Tibial nerve (tissue), 4 donors: ENCODE results near the gene RGS21. TPM values are rescaled to one million over a fixed set of nuclear protein-coding genes. Genes with fewer than 3 reads are reported as not detected.

Experiments
- DNase-seq, 2 donors: peaks; one replicate each; pipeline ENCODE4 v3.0.0-alpha.2; 2019; ENCODE audit warnings: low spot score in 2 of 2
- H3K27ac ChIP-seq, 4 donors: fragments of 200-600 bp; sonication (generic) in 3 of 4; one replicate each; pipeline ENCODE4 v1.5.1; 2017 to 2019; ENCODE audit warnings: mild to moderate bottlenecking in 1 of 4
- H3K27me3 ChIP-seq, 2 donors: fragments of 200-600 bp; sonication (generic) in 1 of 2; one replicate each; pipeline versions ENCODE4 v1.5.1 to v1.6.0; 2017 to 2019
- H3K36me3 ChIP-seq, 3 donors: fragments of 200-600 bp; sonication (generic); one replicate each; pipeline ENCODE4 v1.5.1; 2018 to 2019
- H3K4me1 ChIP-seq, 4 donors: fragments of 200-600 bp; sonication (generic) in 3 of 4; one replicate each; pipeline ENCODE4 v1.5.1; 2017 to 2019
- H3K4me3 ChIP-seq, 4 donors: fragments of 200-600 bp; sonication (generic) in 3 of 4; one replicate each; pipeline ENCODE4 v1.5.1; 2017 to 2019; ENCODE audit warnings: mild to moderate bottlenecking in 1 of 4, moderate library complexity in 1 of 4
- H3K9me3 ChIP-seq, 4 donors: fragments of 200-600 bp; sonication (generic) in 3 of 4; one replicate each; pipeline ENCODE4 v1.5.1; 2017 to 2019
- EP300 ChIP-seq, 2 donors: sonication (generic); formaldehyde crosslinking; IDR thresholded peaks; one replicate each; pipeline ENCODE4 v1.6.1; 2017; ENCODE audit warnings: antibody characterized with exemption in 2 of 2, mild to moderate bottlenecking in 1 of 2
- POLR2A ChIP-seq, 2 donors: fragments of 450-650 bp; IDR thresholded peaks; one replicate each; pipeline ENCODE4 v1.6.1; 2017; ENCODE audit warnings: antibody characterized with exemption in 2 of 2, mild to moderate bottlenecking in 2 of 2, moderate library complexity in 2 of 2
- WGBS, 2 donors: methylation state at CpG; one replicate each; pipeline ENCODE4 v1.1.5; 2018; 5-methylcytosine and 5-hydroxymethylcytosine counted together
- total RNA-seq, 4 donors: library from RNA; depleted of rRNA; stranded (reverse); fragments of >200 nt; gene quantifications; one replicate each; pipeline ENCODE4 v1.1.0, GENCODE V29; 2016
- TF ChIP-seq, protein P1 (sequence below), 5 experiments: fragments of 200-600 bp in 3 of 5; fragments of 450-650 bp in 2 of 5; sonication (generic) in 3 of 5; IDR thresholded peaks; one replicate each; pipeline ENCODE4 v1.5.1; 2016 to 2019; ENCODE audit warnings: antibody characterized with exemption in 5 of 5, mild to moderate bottlenecking in 3 of 5, moderate library complexity in 2 of 5

RGS21 gene
- total RNA-seq, 4 donors from 2014 or later, result not detected

DNA sequence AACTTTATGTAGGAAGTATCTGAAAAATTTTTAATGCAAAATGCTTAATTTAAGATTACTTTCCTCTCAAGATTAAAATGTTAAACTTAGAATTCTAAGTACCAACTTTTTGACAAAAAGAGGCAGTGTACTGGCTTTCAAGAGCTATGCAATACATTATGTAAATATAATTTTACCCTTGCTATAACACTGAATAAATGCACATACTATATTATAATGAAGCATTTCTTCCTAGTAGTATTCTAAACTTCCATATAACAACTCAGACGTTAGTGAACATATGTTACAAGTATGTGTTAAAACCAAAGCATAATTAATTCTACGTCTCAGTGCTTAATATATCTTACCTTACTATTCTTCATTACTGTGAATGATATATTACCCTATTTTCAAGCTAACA, 58.5 kb downstream of the RGS21 start:
- Histone ChIP-seq H3K9me3 (no peaks in the 10 kb centered on the region), H3K27me3 (no peaks in the 10 kb centered on the region), H3K27ac (no peak overlapping the region), H3K4me1 (no peaks in the 10 kb centered on the region), H3K36me3 (no peaks in the 10 kb centered on the region), H3K4me3 (no peak overlapping the region)
- TF ChIP-seq EP300 (IDR thresholded peaks at IDR 0.05), result no peak
- TF ChIP-seq, protein P1, sequence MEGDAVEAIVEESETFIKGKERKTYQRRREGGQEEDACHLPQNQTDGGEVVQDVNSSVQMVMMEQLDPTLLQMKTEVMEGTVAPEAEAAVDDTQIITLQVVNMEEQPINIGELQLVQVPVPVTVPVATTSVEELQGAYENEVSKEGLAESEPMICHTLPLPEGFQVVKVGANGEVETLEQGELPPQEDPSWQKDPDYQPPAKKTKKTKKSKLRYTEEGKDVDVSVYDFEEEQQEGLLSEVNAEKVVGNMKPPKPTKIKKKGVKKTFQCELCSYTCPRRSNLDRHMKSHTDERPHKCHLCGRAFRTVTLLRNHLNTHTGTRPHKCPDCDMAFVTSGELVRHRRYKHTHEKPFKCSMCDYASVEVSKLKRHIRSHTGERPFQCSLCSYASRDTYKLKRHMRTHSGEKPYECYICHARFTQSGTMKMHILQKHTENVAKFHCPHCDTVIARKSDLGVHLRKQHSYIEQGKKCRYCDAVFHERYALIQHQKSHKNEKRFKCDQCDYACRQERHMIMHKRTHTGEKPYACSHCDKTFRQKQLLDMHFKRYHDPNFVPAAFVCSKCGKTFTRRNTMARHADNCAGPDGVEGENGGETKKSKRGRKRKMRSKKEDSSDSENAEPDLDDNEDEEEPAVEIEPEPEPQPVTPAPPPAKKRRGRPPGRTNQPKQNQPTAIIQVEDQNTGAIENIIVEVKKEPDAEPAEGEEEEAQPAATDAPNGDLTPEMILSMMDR (IDR thresholded peaks at IDR 0.05), result no peak
- no peak for TF ChIP-seq POLR2A (IDR thresholded peaks at IDR 0.05)
- no peak for DNase-seq
- WGBS, 2 donors, result 68 to 69% methylated on average over 2 of the region's 2 CpGs

DNA sequence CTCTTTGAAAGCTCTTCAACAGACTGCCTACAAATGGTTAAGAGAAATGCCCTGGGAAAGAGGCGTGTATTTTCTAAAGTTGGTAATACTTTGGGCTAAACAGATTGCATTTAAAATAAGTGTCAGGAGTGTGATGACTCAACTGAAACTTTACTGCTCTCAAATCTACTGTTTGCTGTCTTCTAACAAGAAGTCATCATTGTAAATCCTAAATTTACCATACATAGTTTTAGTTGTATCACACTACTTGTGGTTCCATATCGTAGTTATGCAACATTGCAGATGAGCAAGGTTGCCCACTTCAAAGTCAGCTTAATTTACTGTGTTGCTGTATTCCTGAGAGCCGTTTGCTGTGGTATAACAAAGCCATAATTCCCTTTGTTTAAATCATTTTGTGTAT, 59.6 kb downstream of the RGS21 start:
- no peak for DNase-seq
- no peak for TF ChIP-seq POLR2A (IDR thresholded peaks at IDR 0.05)
- TF ChIP-seq, protein P1 (IDR thresholded peaks at IDR 0.05), result no peak
- no peak for TF ChIP-seq EP300 (IDR thresholded peaks at IDR 0.05)
- H3K4me3 ChIP-seq, result no peak overlapping the region
- H3K36me3 ChIP-seq, result no peaks in the 10 kb centered on the region
- 75 to 79% methylated on average over 3 of the region's 3 CpGs for WGBS, 2 donors
- no peaks in the 10 kb centered on the region for H3K4me1 ChIP-seq
- H3K27me3 ChIP-seq, result no peaks in the 10 kb centered on the region
- no peak overlapping the region for H3K27ac ChIP-seq
- H3K9me3 ChIP-seq, result no peaks in the 10 kb centered on the region

DNA sequence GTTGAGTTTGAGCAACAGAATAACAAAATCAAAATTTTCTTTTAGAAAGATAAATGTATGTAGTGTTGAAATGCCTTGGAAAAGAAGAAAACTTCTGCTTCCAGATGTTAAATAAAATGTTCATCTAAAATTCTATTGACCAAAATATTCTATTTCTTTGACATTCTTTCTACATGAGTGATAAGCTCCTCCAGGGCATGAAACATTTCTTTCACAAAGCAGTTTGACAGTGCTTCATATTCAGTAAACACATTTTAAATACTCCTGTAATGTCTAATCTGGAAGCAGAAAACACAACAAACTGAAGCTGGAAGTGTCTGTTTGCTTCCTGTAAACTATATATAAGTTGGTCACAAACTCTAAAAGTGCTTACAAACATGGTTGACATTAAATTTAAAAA, 61.5 kb downstream of the RGS21 start:
- no peaks in the 10 kb centered on the region for H3K27me3 ChIP-seq
- H3K4me1 ChIP-seq, result no peaks in the 10 kb centered on the region
- no peaks in the 10 kb centered on the region for H3K36me3 ChIP-seq
- H3K4me3 ChIP-seq, result no peak overlapping the region
- no peaks in the 10 kb centered on the region for H3K9me3 ChIP-seq
- no peak overlapping the region for H3K27ac ChIP-seq
- DNase-seq, result no peak
- no peak for TF ChIP-seq EP300 (IDR thresholded peaks at IDR 0.05)
- TF ChIP-seq, protein P1 (IDR thresholded peaks at IDR 0.05), result no peak

DNA sequence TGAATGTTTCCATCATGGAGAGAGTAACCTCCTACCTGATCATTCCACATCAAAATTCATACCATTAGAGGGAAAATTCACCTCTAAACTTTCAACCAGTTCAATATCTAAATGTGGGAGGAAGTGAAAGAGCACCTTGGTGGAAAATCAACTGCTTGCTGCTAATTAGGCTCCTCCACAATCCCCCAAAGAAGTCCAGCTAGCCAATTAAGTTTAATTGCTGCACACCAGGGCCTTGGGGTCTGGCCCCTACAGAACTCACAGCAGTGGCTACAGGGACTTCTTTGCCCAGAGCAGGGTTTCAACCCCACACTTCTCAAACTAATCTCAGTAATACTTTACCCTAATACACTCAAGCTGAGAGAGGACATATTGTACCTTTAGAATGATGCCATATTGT, 62.1 kb downstream of the RGS21 start:
- no peaks in the 10 kb centered on the region for H3K9me3 ChIP-seq
- no peak overlapping the region for H3K4me3 ChIP-seq
- H3K27me3 ChIP-seq, result no peaks in the 10 kb centered on the region
- no peak overlapping the region for H3K27ac ChIP-seq
- H3K36me3 ChIP-seq, result no peaks in the 10 kb centered on the region
- no peak for DNase-seq
- TF ChIP-seq, protein P1 (IDR thresholded peaks at IDR 0.05), result no peak
- TF ChIP-seq POLR2A (IDR thresholded peaks at IDR 0.05) (no peak), EP300 (IDR thresholded peaks at IDR 0.05) (no peak)
- H3K4me1 ChIP-seq, result no peaks in the 10 kb centered on the region

DNA sequence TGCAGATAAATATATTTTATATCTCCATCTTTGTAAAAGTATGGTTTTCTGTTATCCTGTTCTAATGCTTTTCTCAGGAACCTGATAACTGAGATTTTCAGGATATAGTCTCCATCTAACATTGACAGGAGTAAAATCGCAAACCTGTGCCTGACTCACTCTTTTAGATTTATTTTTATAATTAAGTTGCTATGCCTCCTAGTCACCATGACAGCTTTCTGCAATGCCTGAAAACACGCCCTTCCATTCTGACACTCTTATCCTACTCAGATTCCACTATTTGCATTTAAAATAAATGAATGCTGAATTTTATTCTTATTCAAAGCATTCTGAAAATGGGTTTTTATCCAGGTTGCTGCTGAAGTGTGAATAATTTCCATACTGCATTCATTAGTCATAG, 62.8 kb downstream of the RGS21 start:
- DNase-seq, result no peak
- H3K27me3 ChIP-seq, result no peaks in the 10 kb centered on the region
- H3K4me1 ChIP-seq, result no peaks in the 10 kb centered on the region
- no peak overlapping the region for H3K4me3 ChIP-seq
- H3K9me3 ChIP-seq, result peaks cover 0 to 3% (median 0%) of the 10 kb centered on the region in 4 donors
- 90 to 94% methylated on average over 2 of the region's 2 CpGs for WGBS, 2 donors
- no peak overlapping the region for H3K27ac ChIP-seq
- TF ChIP-seq POLR2A (IDR thresholded peaks at IDR 0.05), result no peak
- no peak for TF ChIP-seq EP300 (IDR thresholded peaks at IDR 0.05)
- TF ChIP-seq, protein P1 (IDR thresholded peaks at IDR 0.05), result no peak
- H3K36me3 ChIP-seq, result no peaks in the 10 kb centered on the region
